NB4 (cell line): Measurements from ENCODE around the gene POLDIP3.

ENCODE experiments used
- DNase-seq: peaks from one replicate; pipeline ENCODE4 v3.0.0; 2010; ENCODE audit warnings: low read depth
- H3K4me3 ChIP-seq: one replicate; pipeline ENCODE4 v1.5.1; 2011; ENCODE audit warnings: mild to moderate bottlenecking, low read depth, low read length, moderate library complexity
- CTCF ChIP-seq: IDR thresholded peaks from one replicate; pipeline ENCODE4 v1.5.1; 2012; ENCODE audit warnings: low read depth, low read length
- MAX ChIP-seq: IDR thresholded peaks from 2 replicates; pipeline ENCODE4 v1.6.1; 2011; ENCODE audit warnings: low read depth, low read length
- MYC ChIP-seq: IDR thresholded peaks from 2 replicates; pipeline ENCODE4 v1.6.1; 2011; ENCODE audit warnings: low read depth, low read length
- POLR2A ChIP-seq: IDR thresholded peaks from 2 replicates; pipeline ENCODE4 v1.6.1; 2011; ENCODE audit warnings: mild to moderate bottlenecking; ENCODE audit not compliant: insufficient read length; ENCODE audit errors: extremely low read depth

Gene POLDIP3

GRCh38 chr22:42625416-42625815 is 10.7 kb upstream of the POLDIP3 start:
- DNase-seq: no peak
- H3K4me3 ChIP-seq: no peak overlapping the region
- TF ChIP-seq CTCF (no peak), POLR2A (no peak)

- no peak for DNase-seq
- TF ChIP-seq CTCF: no peak
- TF ChIP-seq MAX: no peak
- no peak for TF ChIP-seq POLR2A
- TF ChIP-seq MYC: no peak
- H3K4me3 ChIP-seq: no peak overlapping the region
These were observed 9.9 kb upstream of the POLDIP3 start for GRCh38 chr22:42624551-42625106.

- TF ChIP-seq MAX (no peak), CTCF (no peak), POLR2A (no peak), MYC (no peak)
- no peak overlapping the region for H3K4me3 ChIP-seq
- DNase-seq: no peak
These were observed 9.2 kb upstream of the POLDIP3 start for GRCh38 chr22:42623756-42624441.

GRCh38 chr22:42623301-42623751 is 8.6 kb upstream of the POLDIP3 start:
- TF ChIP-seq CTCF: no peak
- no peak for TF ChIP-seq POLR2A
- no peak for TF ChIP-seq MYC
- TF ChIP-seq MAX: no peak
- no peak overlapping the region for H3K4me3 ChIP-seq
- no peak for DNase-seq

GRCh38 chr22:42622061-42622710 is 7.5 kb upstream of the POLDIP3 start:
- H3K4me3 ChIP-seq: no peak overlapping the region
- no peak for TF ChIP-seq POLR2A
- TF ChIP-seq MYC: no peak
- TF ChIP-seq MAX: no peak
- TF ChIP-seq CTCF: no peak
- DNase-seq: no peak
